ENCODE data around the gene RTN4RL1. TPM values are rescaled to one million over a fixed set of nuclear protein-coding genes. Genes with fewer than 3 reads are reported as not detected.

The RTN4RL1 gene
- total RNA-seq, 1 experiment from 2014 or later, result 0.22 TPM

- no peak overlapping the region for H3K27ac Mint-ChIP-seq
- no CpG with 5 or more reads among the region's 15 CpGs for WGBS (ENCODE audit: extremely low coverage, insufficient read length, low lambda C conversion rate)
- H3K4me3 Mint-ChIP-seq, result no peak overlapping the region
Observed at GRCh38 chr17:2022647-2023240, 2.4 kb downstream of the RTN4RL1 start.

More at GRCh38 chr17:2022647-2023240, 2.4 kb downstream of the RTN4RL1 start:
- no peak overlapping the region for H2AK5ac ChIP-seq (ENCODE audit: insufficient read length, low read length)
- no peak overlapping the region for H3K9ac ChIP-seq (ENCODE audit: extremely low read depth, insufficient read length, low read length)
- H2BK120ac ChIP-seq (ENCODE audit: low read depth, low read length, poor library complexity, severe bottlenecking), result no peak overlapping the region
- peak overlapping the region; percentile 16; the same call in 1 of the 2 replicates for H3K14ac ChIP-seq (ENCODE audit: insufficient read depth, low read length)
- H2BK20ac ChIP-seq (ENCODE audit: low read depth, low read length, poor library complexity, severe bottlenecking), result no peak overlapping the region
- no peaks in the 10 kb centered on the region; a peak in 1 of 7 replicates for H3K36me3 Mint-ChIP-seq (ENCODE audit: insufficient read depth in 1 of 3, low read depth in 3 of 3)
- H3K23ac ChIP-seq (ENCODE audit: insufficient read length, low read depth, low read length), result no peak overlapping the region
- no peak overlapping the region for H3K18ac ChIP-seq (ENCODE audit: insufficient read length, low read depth, low read length)
- no peak overlapping the region for H3T11ph ChIP-seq (ENCODE audit: low read length)
- no peaks in the 10 kb centered on the region for H3K79me1 ChIP-seq (ENCODE audit: insufficient read depth, low read depth, low read length, poor library complexity, severe bottlenecking)
- no peak for DNase-seq
- H2BK15ac ChIP-seq (ENCODE audit: low read depth, low read length), result no peak overlapping the region
- no peaks in the 10 kb centered on the region for H3K4me1 ChIP-seq (ENCODE audit: insufficient read depth, low read length)
- H4K8ac ChIP-seq (replicated peaks; ENCODE audit: insufficient read length, low read depth, low read length), result no peak overlapping the region
- TF ChIP-seq CTCF (conservative IDR thresholded peaks at IDR 0.05), result no peak
- peaks cover 54% of the 10 kb centered on the region for H3K27me3 ChIP-seq (ENCODE audit: insufficient read depth, low read length)
- no peak overlapping the region for H3K4ac ChIP-seq (ENCODE audit: low read depth, low read length)
- H4K5ac ChIP-seq (ENCODE audit: insufficient read length, low read depth, low read length), result no peak overlapping the region
- H3K9me3 Mint-ChIP-seq, result peaks cover 5 to 6% of the 10 kb centered on the region in 2 experiments; a peak in 4 of 5 replicates
- no peak overlapping the region for H3K27ac ChIP-seq (ENCODE audit: insufficient read length, low read depth, low read length)
- H3K4me2 ChIP-seq (ENCODE audit: insufficient read depth, insufficient read length, low read length), result no peak overlapping the region
- H3K27me3 Mint-ChIP-seq (ENCODE audit: low read depth), result peaks cover 95% of the 10 kb centered on the region
- H4K20me1 ChIP-seq (ENCODE audit: control insufficient read depth, insufficient read depth, insufficient read length), result no peaks in the 10 kb centered on the region
- peaks cover 20% of the 10 kb centered on the region for H3K23me2 ChIP-seq (ENCODE audit: insufficient read length, low read depth, low read length, poor library complexity, severe bottlenecking)
- no peak overlapping the region for H2AFZ ChIP-seq (ENCODE audit: low read length)
- H3K4me1 Mint-ChIP-seq, result peaks cover 6 to 13% of the 10 kb centered on the region in 2 experiments
- no peak overlapping the region for H4K91ac ChIP-seq (ENCODE audit: insufficient read length, low read depth, low read length)
- H3K56ac ChIP-seq (ENCODE audit: insufficient read length, low read depth, low read length), result no peak overlapping the region
- H2BK12ac ChIP-seq (ENCODE audit: insufficient read length, low read depth, low read length), result no peak overlapping the region
- H3K9me3 ChIP-seq (ENCODE audit: control insufficient read depth, low read depth, low read length), result no peaks in the 10 kb centered on the region
- no peaks in the 10 kb centered on the region for H3K79me2 ChIP-seq (ENCODE audit: insufficient read depth, low read length)
- no peak overlapping the region for H2BK5ac ChIP-seq (ENCODE audit: insufficient read length, low read length)

All from H9 (cell line).